ENCODE results near the gene RNU11.
"Not testable (repeated sequence)": the region's sequence is repeated elsewhere in the genome, so short reads cannot be mapped to it uniquely, and the experiment has no call there.

The RNU11 gene

GRCh38 chr1:28648474-28649198, at the start of gene RNU11:
Gene RNU11 (plus strand): TSS chr1:28648600.
- peaks cover 24% of the 10 kb centered on the region for H3K4me1 Mint-ChIP-seq
- H3K27ac Mint-ChIP-seq, result peak within 1 kb of the TSS; percentile 95
- no peaks in the 10 kb centered on the region for H3K36me3 Mint-ChIP-seq
- no peaks in the 10 kb centered on the region for H3K27me3 Mint-ChIP-seq
- H3K9me3 Mint-ChIP-seq, result no peaks in the 10 kb centered on the region
- H3K4me3 Mint-ChIP-seq, result peak within 1 kb of the TSS; percentile 89

- peaks cover 6% of the 10 kb centered on the region for H3K36me3 Mint-ChIP-seq
- H3K4me3 Mint-ChIP-seq, result no peak overlapping the region
- H3K27ac Mint-ChIP-seq, result no peak overlapping the region
- H3K27me3 Mint-ChIP-seq, result no peaks in the 10 kb centered on the region
- no peaks in the 10 kb centered on the region for H3K4me1 Mint-ChIP-seq
- H3K9me3 Mint-ChIP-seq, result no peaks in the 10 kb centered on the region
These were observed 46.7 kb upstream of the RNU11 start for GRCh38 chr1:28601696-28602095.

DNA sequence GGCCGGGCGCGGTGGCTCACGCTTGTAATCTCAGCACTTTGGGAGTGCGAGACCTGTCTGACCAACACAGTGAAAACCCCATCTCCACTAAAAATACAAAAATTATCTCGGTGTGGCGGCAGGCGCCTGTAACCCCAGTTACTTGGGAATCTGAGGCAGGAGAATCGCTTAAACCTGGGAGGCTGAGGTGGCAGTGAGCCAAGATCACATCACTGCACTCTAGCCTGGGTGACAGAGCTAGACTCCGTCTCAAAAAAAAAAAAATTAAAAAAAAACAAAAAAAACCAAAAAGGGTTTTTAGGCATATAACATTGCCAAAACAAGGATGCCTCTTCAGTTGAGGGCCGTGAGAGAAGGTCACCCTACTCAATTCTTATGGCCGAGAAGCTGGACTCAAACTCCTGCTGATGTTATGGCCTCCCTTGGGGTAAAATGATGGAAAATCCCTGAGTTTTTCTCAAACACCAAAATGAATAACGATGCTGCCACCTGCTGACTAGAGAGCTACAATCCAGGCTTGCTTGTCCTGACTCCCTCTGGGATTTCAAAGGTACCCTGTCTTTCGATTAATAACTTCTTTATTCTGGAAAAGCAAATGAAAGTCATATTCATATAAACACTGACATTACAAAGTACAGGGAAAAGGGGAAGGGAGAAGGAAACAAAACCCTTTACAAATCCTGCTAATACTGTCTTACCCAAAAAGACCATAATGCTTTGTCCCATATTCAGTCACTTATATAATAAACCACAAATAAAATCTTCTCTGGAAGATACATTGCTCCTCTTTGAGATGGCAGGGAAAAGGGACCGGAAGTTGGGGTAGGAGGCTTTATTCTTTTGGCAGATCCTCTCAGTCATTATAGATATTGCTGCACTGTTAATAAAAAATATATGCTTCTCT, 45.6 kb upstream of the RNU11 start:
- H3K27me3 Mint-ChIP-seq, result no peaks in the 10 kb centered on the region
- H3K36me3 Mint-ChIP-seq, result peaks cover 6% of the 10 kb centered on the region
- no peaks in the 10 kb centered on the region for H3K9me3 Mint-ChIP-seq
- no peak overlapping the region for H3K27ac Mint-ChIP-seq
- no peaks in the 10 kb centered on the region for H3K4me1 Mint-ChIP-seq
- no peak overlapping the region for H3K4me3 Mint-ChIP-seq

DNA sequence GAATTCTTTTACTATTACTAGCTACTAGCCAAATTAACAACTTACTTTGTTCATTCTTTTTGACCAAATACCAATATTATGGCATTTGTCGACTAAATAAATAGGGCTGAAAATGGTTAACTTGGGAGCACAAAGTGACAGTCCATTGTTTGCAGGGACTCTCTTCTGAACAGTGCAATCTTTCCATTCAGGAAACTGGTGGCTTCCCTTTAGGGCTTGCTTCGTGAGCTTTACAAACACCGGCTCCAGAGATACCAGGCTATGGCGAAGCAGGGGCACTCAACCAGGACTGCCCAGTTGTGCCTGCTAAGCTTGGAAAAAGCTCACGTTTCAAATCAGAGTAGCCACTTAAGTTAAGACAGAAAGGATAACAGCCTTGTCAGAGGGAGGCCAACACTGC, 44.0 kb upstream of the RNU11 start:
- no peak overlapping the region for H3K4me3 Mint-ChIP-seq
- peaks cover 6% of the 10 kb centered on the region for H3K36me3 Mint-ChIP-seq
- H3K27me3 Mint-ChIP-seq, result no peaks in the 10 kb centered on the region

GRCh38 chr1:28604962-28605361, 43.4 kb upstream of the RNU11 start:
- Mint-ChIP-seq H3K4me1 (no peaks in the 10 kb centered on the region), H3K4me3 (no peak overlapping the region), H3K27ac (no peak overlapping the region), H3K36me3 (peaks cover 8% of the 10 kb centered on the region), H3K27me3 (no peaks in the 10 kb centered on the region), H3K9me3 (no peaks in the 10 kb centered on the region)

More for the DNA sequence above, 44.0 kb upstream of the RNU11 start:
- Mint-ChIP-seq H3K4me1 (no peaks in the 10 kb centered on the region), H3K9me3 (no peaks in the 10 kb centered on the region), H3K27ac (no peak overlapping the region)

GRCh38 chr1:28606771-28607170, 41.6 kb upstream of the RNU11 start:
- H3K36me3 Mint-ChIP-seq, result peaks cover 9% of the 10 kb centered on the region
- no peaks in the 10 kb centered on the region for H3K9me3 Mint-ChIP-seq
- no peak overlapping the region for H3K27ac Mint-ChIP-seq
- no peak overlapping the region for H3K4me3 Mint-ChIP-seq
- H3K27me3 Mint-ChIP-seq, result no peaks in the 10 kb centered on the region
- no peaks in the 10 kb centered on the region for H3K4me1 Mint-ChIP-seq

GRCh38 chr1:28613175-28613574, 35.2 kb upstream of the RNU11 start:
- Mint-ChIP-seq H3K4me1 (no peaks in the 10 kb centered on the region), H3K36me3 (peaks cover 11% of the 10 kb centered on the region), H3K27me3 (no peaks in the 10 kb centered on the region), H3K9me3 (no peaks in the 10 kb centered on the region), H3K27ac (no peak overlapping the region), H3K4me3 (no peak overlapping the region)

DNA sequence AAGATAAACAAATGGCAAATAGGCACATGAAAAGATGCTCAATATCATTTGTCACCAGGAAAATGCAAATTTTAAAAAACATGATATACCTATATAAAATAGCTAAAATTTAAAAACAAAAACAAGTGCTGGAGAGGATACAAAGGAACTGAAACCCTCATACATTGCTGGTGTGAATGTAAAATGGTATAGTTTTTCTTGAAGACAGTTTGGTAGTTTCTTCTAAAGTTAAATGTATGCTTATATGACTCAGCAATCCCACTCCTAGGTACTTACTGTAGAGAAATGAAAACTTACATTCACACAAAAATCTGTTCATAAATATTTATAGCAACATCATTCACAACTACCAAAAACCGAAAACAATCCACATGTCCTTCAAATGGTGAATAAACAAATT, 16.7 kb upstream of the RNU11 start:
- Mint-ChIP-seq H3K27me3 (no peaks in the 10 kb centered on the region), H3K27ac (no peak overlapping the region), H3K4me1 (peaks cover 23% of the 10 kb centered on the region), H3K9me3 (no peaks in the 10 kb centered on the region), H3K36me3 (peaks cover 3% of the 10 kb centered on the region), H3K4me3 (no peak overlapping the region)

DNA sequence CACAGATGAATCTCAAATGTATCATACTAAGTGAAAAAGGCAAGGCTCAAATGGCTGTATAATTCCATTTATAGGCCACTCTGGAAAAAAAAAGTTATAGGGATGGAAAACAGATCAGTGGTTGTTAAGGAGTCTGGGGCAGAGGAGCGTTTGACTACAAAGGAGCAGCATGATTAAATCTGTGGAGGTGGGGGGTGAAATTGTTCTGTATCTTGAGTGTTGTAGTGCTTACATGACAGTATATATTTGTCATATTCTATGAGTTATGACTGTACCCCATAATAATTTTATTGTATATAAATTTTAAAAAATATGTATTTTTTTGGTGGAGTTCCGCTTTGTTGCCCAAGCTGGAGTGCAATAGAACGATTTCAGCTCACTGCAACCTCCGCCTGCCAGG, 15.8 kb upstream of the RNU11 start:
- peaks cover 3% of the 10 kb centered on the region for H3K36me3 Mint-ChIP-seq
- H3K27ac Mint-ChIP-seq, result peak overlapping the region; percentile 30
- peaks cover 27% of the 10 kb centered on the region for H3K4me1 Mint-ChIP-seq
- H3K9me3 Mint-ChIP-seq, result no peaks in the 10 kb centered on the region
- H3K4me3 Mint-ChIP-seq, result no peak overlapping the region
- H3K27me3 Mint-ChIP-seq, result no peaks in the 10 kb centered on the region

DNA sequence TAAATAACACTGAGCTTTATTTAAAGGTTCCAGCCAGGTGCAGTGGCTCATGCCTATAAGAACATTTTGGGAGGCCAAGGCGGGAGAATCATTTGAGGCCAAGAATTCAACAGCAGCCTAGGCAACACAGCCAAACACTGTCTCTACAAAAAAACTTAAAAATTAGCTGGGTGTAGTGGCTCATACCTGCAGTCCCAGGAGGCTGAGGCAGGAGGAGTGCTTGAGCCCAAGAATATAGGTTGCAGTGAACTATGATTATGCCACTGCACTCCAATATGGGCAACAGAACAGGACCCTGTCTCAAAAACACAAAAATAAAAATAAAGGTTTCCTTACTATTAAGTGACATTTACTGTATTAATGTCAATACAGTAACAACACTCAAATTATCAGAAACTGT, 7.6 kb upstream of the RNU11 start:
- peak overlapping the region; percentile 100 for H3K4me3 Mint-ChIP-seq
- no peak overlapping the region for H3K27ac Mint-ChIP-seq
- H3K9me3 Mint-ChIP-seq, result no peaks in the 10 kb centered on the region
- peaks cover 2% of the 10 kb centered on the region for H3K36me3 Mint-ChIP-seq
- H3K4me1 Mint-ChIP-seq, result peaks cover 55% of the 10 kb centered on the region
- no peaks in the 10 kb centered on the region for H3K27me3 Mint-ChIP-seq

DNA sequence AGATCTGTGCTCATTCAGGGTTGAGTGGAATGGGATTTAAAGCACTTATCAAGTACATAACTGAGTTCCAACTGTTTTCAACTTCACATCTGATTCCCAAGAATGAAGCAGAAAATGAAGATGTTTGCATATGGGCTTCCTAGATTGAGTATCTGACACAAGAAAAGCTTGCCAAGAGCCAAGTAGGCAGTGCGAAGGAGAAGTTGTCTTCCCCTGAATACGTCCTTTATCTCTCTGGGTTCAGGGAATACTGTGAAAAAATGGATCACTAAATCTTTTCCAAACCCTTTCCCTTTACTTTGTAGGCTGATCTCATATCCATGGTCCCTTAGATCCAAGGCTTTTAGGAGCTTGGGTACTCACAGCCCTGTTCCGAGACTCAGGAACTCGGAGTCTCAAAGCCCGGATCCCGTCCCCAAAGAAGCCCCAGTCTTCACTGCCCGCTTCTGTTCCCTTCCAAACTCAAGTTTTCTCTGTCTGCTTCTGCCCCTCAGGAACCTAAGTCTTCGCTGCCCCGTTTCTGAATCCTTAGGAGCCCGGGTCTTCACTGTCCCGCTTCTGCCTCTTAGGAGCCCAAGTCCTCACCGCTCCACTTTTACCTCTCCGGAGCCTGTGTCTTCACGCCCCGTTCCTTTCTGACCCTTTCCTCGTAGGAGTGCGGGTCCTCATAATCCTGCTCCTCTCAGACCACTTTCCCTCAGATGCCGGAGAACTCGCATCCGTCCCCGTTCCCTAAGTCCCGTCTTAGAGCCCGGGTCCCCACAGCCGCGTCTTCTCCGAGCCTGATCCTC, 6.1 kb upstream of the RNU11 start:
- H3K9me3 Mint-ChIP-seq, result no peaks in the 10 kb centered on the region
- H3K27me3 Mint-ChIP-seq, result no peaks in the 10 kb centered on the region
- H3K27ac Mint-ChIP-seq, result peak overlapping the region; percentile 100
- H3K4me1 Mint-ChIP-seq, result peaks cover 48% of the 10 kb centered on the region
- H3K36me3 Mint-ChIP-seq, result peaks cover 2% of the 10 kb centered on the region
- peak overlapping the region; percentile 100 for H3K4me3 Mint-ChIP-seq

DNA sequence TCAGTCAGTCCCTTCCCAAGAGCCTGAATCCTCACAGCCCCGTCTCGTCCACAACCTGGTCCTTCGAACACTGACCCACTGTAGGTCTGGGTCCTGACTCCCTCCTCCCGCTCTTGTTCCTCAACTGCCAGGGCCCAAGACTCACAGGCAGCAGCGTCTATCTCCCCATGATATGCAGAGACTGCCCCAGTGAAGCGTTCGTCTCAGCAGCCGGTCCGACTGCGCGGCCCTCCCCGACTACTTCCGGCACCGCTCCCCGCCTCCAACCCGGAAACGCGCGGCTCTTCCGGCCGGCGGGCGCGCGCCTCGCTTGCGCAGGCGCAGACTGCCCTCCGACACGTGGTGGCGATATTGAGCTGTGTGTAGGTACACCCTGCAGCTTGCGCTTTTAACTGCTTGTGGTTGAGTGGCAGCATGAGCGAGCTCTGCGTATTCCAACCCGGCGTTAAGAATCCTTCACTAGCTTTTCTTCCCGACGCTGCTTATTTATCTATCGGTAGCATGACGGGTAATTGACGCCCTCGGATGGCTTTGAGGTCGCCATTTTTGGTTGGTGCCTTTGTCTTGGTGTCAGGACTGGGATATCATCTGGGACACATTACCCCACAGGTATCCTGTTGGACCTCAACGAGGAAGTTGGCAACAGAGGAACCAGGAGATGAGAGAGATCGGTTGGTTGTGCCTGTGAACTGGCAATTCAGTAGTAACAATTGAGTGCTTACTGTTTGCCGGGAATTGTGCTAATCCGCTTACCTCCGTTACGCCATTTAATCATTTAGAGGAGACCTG, 5.4 kb upstream of the RNU11 start, which contains the start of gene TAF12:
Gene TAF12, minus strand, starts transcription at position 221 of the 789 bp plus-strand sequence. CDS start 20,986 bp downstream, outside the sequence.
- Mint-ChIP-seq H3K4me3 (peak within 1 kb of the TSS; percentile 100), H3K27ac (peak within 1 kb of the TSS; percentile 100), H3K27me3 (no peaks in the 10 kb centered on the region), H3K36me3 (peaks cover 2% of the 10 kb centered on the region), H3K4me1 (peaks cover 54% of the 10 kb centered on the region), H3K9me3 (no peaks in the 10 kb centered on the region)

DNA sequence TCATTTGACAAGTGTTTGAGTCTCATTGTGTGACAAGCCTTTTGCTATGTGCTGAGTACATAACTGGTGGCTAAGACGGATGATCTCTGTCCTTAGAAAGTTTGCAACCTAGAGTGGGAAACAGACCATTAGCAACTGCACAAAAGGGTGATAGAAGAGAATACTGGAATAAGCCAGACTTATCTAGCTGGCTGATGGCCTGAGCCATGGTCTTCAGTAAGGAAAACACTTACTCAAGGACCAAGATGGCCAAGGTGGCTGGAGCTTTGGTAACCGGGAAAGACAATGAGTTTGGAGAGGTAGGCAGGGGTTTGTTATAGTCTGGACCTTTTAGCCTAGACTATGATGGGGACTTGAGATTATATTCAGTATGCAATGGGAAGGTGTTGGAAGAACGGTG, 3.9 kb upstream of the RNU11 start:
- Mint-ChIP-seq H3K9me3 (no peaks in the 10 kb centered on the region), H3K36me3 (peaks cover 2% of the 10 kb centered on the region), H3K4me1 (peaks cover 54% of the 10 kb centered on the region), H3K4me3 (peak overlapping the region; percentile 100), H3K27ac (peak overlapping the region; percentile 100), H3K27me3 (no peaks in the 10 kb centered on the region)

DNA sequence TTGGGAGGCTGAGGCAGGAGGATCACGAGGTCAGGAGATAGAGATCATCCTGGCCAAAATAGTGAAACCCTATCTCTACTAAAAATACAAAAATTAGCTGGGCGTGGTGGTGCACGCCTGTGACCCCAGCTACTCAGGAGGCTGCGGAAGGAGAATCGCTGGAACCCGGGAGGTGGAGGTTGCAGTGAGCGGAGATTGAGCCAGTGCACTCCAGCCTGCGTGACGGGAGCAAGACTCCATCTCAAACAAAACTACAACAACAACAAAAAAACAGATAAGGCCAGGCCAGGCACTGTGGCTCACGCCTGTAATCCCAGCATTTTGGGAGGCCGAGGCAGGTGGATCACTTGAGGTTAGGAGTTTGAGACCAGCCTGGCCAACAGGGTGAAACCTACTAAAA, 3.0 kb upstream of the RNU11 start:
- not testable (repeated sequence) for H3K27me3 Mint-ChIP-seq, H3K4me3 Mint-ChIP-seq, H3K9me3 Mint-ChIP-seq, H3K36me3 Mint-ChIP-seq
- Mint-ChIP-seq H3K27ac (peak overlapping the region; percentile 30), H3K4me1 (peaks cover 47% of the 10 kb centered on the region)

DNA sequence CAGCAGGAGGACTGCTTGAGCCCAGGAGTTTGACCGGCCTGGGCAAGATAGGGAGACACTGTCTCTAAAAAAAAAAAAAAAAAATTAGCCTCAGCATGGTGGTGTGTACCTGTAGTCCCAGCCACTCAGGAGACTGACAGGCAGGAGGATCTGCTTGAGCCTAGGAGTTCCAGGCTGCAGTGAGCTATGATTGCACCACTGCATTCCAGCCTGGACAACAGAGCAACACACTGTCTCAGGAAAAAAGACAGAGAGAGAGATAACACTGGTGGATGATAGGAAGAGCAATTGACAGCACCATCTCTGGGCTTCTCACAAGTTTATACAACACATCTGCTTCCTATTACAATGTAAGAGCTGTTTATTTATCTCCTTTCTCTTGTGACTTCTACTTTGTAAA, 2.4 kb upstream of the RNU11 start:
- Mint-ChIP-seq H3K27ac (peak overlapping the region; percentile 77), H3K27me3 (no peaks in the 10 kb centered on the region), H3K9me3 (no peaks in the 10 kb centered on the region), H3K4me1 (peaks cover 41% of the 10 kb centered on the region), H3K36me3 (peaks cover 2% of the 10 kb centered on the region), H3K4me3 (no peak overlapping the region)

Measured in activated naive CD4-positive, alpha-beta T cell treated with anti-CD3 and anti-CD28 coated beads, Interleukin-2, amount 50 U/mL, for 24 hours (primary cell).